ENCODE results near the gene CCDC188.
A peak's percentile ranks its signal among the peaks of the same experiment; 100 is the strongest.

Gene CCDC188

DNA sequence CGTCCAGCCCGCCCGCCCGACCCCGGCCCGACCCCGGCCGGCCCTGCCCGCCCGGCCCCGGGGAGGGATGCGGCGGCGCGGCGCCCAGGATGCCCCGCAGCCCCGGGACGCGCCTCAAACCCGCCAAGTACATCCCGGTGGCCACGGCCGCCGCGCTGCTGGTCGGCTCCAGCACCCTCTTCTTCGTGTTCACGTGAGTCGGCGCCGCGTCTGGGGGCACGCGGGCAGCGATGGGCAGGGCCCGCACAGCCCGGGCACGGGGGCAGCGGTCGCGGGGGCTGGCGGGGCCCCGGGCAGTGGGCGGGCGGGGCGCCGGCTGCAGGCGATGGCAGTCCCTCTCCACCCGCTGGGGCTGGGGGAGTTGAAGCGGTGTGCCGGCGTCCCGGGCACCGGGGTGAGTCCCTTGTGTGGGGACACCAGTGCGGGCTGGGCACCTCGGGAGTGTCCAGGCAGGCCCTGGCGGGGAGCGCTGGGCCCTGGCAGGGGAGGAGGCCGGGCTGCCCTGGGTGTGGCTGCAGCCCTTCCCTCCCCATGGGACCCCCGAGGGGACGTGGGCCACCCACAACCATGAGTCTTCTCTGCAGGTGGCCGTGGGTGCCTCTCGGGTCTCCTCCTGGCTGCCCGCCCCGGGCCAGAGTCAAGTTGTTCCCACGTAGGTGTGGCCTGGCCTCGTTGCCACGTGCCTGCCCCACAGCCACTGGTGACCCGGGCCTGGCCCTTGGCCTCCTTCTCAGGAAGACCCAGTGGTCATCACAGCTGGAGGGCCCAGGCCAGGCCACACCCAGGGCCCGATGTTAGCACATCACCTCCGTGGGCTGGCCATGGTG lies 18.8 kb downstream of the CCDC188 start:
- DNase-seq, result no peak

DNA sequence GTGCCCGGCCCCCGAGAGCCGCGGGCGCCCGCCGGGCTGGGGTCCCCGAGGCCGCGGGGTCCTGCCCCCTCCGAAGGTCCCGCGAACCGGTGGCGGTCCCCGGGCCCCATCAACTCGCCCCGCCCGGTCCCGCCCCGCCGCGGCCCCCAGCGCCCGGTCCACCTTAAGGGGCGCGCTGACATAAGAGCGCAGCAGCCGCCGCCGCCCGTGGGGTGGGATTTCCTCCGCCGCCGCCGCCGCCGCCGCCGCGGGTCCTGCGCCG lies 19.3 kb downstream of the CCDC188 start, which contains the start of gene ZDHHC8:
TSS of gene ZDHHC8 (plus strand) at position 208 of the 262 bp plus-strand sequence. CDS start 144 bp downstream, outside the sequence.
- DNase-seq, result no peak

DNA sequence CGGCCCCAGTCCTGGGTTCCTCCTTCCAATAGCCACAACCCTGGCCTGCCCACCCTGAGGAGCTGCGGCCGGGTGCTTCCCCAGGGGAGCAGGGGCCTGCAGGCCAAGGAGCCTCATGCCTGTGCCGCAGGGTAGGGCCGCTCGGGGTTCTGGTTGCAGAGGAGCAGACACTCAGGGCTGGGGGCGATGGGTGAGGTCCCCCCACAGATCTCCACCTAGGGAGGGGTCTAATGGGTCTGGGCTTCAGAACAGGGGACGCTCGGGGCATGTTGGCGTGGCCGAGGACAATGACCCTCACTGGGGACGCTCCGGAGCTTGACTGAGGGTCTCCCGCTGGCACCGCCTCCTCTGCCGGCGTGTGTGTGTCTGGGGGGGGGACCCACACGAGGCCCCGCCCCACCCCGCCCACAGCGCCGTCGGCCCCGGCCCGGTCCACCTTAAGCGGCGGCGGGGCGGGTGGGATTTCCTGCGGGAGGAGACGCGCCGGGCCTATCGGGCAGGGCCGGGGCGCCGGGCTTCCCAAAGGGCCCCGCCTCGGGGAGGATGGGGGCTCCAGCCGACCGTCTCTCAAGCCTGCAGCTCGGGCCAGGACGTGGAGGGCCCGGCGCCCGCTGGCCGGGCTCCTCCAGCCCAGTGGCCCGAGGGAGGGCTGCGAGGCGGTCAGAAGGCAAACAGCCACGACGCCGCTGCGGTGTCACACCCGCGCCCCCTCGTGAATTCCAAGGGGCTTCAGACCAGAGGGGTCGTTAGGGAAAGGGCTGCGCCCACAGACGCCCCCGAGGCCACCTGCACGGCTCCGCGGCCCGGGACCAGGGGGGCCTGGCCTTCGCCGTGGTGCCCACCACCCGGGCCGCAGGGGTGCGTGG lies 19.9 kb downstream of the CCDC188 start:
- DNase-seq, result peak; percentile 50

DNA sequence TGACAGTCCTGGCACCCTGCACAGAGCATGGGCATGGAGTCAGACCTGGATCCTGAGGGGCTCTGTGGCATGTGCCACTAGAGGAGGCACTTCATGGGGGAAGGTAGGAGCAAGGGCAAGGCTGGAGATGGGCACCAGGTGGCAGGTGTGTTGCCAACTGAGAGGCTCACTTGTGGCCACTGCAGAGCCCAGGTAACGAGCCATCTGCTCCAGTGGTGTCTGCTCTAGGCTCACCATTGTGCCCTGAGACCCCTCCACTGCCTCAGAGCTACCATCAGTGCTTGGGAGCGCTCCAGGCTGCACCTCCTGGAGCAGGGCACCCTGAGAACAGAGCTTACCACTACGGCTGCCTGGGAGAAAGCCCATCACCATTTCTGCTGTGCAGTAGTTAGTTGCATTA lies 20.5 kb downstream of the CCDC188 start:
- DNase-seq, result no peak

DNA sequence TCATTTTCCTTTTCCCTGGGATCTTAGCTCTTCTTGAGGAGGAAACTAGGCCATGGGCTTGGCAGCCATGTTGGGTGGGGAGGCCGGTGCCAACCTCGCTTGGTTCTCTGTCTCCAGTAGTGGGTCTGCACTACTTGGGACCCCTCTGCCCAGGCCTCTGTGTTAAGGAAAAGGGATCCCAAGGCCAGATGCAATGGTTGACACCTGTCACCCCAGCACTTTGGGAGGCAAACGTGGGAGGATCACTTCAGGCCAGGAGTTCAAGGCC lies 21.2 kb downstream of the CCDC188 start:
- no peak for DNase-seq

DNA sequence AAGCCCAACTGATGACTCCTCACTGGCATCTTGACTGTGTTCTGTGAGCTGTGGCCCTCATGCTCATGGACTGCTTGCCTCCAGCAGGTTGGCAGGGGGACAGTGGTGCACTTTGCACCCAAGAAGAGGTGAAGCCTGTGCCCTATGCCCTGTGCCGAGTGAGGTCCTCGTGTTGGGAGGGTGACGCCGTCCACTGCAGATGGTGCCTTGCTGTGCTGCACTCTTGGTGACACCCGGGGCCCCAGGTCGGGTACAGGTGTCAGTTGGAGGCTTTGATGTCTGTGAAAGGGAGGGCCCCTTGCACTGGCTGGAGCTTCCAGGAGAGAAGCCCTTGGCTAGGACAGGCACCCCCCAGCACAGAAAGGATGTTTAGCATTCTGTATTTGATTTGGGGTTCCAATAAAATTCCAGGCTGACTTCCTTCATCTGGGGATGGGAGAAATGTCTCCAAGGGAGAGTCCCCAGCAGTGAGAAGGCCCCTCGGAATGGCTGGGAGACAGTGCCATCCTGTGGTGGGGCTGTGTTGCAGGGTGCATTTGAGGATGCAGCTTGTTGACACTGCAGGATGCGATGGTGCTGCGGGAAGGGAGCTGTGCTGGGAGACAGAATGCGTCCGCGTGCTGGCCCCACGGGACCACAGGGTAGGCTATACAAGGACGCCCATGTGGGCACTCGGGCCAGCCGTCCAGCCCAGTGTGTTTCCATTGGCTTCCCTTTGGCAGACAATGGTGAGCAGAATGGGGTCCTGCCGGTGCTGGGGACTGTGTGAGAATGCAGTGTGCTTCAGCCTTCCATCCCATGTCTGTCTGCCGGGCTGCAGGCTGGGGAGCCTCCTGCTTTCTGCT lies 21.7 kb downstream of the CCDC188 start:
- peak; percentile 70 for DNase-seq

DNA sequence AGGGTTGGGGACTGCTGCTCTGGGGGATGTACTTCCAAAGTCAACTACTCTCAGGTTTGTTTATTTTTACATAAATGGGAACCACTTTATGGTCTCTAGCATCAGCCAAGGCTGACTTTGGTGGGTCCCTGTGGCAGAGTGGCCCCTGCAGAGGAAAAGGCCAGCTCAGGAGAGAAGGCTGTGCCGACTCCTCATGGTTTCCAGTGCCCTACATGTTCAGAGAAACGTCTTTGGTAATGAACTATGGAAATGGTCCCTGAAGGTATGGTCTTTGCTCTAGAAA lies 22.3 kb downstream of the CCDC188 start:
- no peak for DNase-seq

DNA sequence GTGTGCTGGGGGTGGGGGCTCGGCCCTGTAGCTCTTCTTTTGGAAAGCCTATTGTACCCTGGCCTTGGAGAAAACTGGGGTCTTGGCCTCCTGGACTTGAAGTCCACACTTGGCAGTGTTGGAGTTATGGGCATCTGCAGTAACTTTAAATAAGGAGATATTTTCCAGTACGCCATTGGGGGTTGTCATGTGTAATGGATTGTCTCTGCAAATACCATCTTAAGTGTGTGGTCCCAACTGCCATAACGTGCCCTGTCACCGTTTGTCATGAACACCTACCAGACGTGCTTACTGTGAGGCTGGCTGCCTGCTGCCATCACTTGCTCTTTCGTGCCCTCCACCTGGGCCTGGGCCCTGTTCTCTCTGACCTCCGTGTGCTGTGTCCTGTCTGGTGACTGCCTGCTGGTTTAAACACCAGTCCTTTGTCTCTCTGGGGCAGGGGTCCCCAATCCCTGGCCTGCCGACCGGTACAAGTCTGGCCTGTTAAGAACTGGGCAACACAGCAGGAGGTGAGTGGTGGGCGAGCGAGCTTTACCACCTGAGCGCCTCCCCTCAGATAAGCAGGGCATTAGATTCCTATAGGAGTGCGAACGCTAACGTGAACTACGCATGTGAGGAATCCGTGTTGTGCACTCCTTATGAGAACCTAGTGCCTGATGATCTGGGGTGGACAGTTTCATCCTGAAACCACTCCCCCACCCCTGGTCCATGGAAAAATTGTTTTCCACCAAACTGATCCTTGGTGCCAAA lies 22.8 kb downstream of the CCDC188 start:
- DNase-seq, result no peak

DNA sequence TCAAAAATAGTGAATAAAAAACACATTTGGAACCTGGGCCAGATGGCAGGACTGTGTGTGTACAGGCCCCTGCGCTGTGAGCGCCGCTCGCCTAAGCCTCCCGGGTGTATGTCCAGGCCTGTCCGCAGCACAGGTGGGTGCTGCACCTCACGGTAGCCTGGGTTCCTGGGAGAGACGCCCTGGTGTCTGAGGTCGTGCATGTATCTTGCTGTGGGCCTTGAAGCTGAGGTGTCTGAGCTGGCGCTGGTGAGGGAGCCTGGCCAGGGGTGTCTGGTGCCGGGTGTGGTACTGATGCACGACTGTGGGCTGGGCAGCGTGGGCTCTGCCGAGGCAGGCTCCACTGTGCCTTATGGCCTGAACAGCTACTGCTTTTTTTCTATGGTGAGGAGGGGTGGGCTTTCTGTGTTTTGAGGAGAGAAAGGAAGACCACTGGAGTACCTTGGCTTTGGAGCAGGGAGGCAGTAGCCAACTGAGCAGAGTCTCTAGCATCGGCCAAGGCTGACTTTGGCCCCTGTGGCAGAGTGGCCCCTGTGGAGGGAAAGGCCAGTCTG lies 23.5 kb downstream of the CCDC188 start:
- DNase-seq, result no peak

DNA sequence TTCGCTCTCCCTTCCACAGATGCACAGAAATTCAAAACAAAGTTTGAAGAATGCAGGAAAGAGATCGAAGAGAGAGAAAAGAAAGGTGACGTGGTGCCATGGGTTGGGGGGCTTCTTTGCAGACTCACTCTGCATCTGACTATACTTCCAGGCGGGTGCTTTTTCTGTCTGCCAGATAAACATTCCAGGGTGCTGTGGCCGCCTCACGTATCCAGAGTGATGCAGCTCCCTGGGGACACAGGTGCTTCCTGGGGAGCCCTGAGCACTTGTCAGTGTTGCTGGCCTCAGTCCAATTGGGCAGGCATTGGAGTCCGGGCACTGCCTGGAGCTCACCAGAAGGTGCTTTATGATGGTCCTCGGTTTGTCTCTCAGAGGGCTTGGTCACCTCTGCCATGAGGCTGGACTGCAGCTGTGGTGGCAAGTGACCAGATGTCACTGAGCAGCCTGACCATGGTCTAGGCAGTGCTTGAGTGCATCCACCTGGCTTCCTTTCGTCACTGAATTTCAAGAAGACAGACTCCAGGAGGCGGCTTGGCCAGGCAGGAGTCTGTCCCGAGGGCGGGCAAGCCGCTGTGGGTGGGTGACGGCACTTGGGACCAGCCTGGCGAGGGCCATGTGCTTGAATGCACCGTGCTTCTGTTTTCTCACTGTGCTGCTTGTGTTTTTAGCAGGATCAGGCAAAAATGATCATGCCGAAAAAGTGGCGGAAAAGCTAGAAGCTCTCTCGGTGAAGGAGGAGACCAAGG lies 24.4 kb downstream of the CCDC188 start:
- DNase-seq, result no peak

DNA sequence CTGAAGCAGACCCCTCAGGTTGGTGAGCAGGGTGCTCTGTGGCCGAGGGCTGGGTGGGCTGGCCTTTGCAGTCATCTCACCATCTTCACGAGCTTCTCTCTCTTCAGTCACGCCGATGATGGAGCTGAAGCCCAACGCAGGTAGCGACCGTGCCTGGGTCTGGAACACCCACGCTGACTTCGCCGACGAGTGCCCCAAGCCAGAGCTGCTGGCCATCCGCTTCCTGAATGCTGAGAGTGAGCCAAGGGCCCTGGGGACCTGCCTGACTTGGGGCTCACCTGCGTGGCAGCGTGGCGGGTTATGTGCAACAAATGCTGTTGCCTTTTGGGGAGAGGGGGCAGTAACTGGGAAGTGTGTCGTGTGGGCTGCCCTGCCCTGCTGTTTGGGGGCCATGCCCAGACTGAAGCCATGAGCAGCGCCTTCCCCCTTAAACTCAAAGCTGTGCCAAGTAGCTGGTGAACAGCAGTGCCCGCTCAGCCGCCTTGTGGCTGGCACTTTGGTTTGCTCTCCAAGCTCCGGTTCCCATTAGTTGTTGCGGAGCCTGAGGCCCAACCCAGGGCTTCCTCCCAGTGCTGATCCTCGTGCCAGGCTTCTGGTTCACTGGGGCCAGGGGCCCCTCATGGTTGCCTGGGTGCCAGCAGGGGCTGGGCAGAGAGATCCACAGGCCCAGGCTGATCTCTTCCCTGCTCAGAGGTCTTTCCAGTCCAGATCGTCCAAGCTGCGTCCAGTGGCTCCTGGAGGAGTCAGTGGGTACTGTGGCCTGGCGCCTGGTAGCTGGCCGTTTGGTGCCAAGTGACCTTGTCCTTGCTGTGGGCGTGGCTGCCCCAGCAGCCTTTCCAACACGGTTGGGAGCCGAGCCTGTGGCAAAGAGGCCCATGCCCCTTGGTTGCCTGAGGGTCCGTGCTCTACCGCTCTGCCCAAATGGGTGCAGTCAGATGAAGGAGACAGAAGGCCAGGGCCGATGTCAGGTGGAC lies 25.4 kb downstream of the CCDC188 start:
- DNase-seq, result no peak

DNA sequence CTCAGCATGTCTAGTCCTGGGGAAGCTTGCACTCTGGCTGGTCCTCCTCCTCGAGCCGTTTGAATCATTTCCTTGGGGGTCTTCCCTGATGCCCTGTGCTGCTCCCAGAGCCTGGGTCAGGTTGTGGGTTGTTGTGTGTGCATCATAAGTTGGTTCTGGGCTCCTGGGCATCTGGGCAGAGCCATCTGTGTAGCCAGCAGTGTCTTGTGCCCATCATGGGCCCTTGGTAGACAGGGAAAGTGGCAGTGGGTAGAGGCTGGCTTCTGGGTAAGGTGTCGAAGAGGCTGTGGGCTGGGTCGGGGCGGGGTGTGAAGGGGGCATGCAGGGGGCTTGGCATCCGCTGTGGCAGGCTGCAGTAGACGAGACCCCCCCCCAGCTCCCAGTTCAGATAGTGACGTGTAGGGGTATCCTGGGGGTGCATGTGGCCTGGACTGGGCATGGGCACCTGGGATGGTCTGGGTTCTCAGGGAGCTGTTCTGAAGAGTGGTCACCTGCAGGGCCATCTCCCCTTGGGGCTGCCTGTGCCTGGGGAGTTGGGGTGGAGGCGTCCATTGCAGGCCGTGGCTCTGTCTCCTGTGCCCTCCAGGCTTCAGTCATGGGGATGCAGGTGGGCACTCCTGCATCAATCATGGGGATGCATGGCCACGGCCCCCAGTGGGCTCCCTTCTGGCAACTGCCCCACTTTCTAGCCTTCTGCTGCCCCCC lies 26.6 kb downstream of the CCDC188 start:
- no peak for DNase-seq

DNA sequence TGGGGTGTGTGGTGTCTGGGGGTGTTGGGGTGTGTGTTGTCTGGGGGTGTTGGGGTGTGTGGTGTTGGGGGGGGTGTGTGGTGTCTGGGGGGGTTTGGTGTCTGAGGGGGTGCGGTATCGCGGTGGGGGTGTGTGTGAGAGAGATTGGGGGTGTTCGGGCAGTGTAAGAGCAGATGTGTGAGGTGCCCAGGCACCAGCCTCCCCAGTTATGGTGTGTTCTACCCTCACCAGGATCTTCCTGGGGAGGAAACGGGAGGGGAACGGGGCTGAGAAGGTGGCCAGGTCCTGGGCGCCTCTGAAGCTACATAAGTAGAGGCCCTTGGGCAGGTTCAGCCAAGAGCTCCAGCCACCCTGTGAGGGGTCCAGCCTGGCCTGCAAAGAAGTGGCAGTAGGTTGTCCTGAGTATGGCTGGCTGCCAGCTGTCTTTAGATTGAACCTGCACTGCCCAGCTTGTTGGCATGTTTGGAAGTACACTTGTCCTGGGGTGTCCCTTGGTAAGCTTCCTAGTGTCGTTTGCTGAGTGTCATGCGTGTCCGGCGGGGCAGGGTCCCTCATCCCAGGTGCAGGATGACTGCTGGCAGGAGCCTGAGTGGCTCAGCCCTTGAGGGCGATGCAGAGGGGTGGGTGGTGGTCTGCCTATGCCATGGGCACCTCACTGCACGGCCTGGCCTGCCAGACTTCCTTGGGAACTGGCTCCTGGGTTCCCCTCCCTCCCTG lies 27.3 kb downstream of the CCDC188 start:
- DNase-seq, result no peak

DNA sequence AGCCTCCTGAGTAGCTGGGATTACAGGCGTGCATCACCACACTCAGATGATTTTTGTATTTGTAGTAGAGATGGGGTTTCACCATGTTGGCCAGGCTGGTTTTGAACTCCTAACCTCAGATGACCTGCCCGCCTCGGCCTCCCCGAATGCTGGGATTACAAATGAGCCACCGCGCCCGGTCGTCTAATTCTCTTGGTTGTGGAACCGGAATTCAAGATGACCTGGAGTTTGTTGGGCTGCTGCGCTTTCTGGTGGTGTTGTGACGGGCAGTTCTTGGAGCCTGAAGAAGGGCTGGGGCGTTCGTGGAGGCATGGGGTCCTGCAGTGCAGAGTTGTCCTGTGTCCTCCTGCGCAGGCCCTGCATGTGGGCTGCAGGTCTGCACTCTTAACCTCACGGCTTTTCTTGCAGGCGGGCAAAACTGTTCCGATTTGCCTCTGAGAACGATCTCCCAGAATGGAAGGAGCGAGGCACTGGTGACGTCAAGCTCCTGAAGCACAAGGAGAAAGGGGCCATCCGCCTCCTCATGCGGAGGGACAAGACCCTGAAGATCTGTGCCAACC lies 28.9 kb downstream of the CCDC188 start:
- no peak for DNase-seq

DNA sequence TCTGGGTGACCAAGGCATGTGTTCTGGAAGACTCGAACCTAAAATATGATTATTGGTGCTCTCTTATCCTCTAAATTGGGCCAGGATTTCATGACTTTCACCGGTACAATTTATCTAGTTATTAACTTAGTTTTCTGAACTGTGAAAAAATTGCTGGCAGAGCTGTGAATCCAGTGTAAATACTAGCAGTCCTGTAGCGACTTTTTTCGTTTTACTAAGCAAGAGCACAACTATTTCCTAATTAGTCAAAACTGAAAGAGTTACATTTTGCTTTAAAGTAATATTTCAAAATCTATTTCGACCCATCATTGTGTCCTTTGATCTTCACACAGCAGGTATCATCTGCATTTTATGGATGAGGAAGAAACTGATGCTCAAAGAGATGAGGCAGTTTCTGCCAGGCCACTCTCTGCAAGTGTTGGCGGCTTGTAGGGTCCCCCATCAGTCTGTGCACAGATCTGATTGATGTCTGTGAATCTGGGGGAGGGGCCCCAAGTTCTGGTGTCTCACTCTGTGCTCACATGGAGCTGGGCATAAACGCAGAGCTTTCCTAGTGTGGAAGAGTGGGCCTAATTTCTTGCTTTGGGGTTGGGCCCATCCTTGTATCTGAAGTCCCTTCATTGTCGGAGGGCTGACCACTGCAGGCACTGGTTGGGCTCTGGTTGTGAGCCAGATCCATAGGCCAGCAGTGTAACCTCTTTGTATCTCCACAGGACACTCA lies 32.4 kb downstream of the CCDC188 start:
- DNase-seq, result no peak

DNA sequence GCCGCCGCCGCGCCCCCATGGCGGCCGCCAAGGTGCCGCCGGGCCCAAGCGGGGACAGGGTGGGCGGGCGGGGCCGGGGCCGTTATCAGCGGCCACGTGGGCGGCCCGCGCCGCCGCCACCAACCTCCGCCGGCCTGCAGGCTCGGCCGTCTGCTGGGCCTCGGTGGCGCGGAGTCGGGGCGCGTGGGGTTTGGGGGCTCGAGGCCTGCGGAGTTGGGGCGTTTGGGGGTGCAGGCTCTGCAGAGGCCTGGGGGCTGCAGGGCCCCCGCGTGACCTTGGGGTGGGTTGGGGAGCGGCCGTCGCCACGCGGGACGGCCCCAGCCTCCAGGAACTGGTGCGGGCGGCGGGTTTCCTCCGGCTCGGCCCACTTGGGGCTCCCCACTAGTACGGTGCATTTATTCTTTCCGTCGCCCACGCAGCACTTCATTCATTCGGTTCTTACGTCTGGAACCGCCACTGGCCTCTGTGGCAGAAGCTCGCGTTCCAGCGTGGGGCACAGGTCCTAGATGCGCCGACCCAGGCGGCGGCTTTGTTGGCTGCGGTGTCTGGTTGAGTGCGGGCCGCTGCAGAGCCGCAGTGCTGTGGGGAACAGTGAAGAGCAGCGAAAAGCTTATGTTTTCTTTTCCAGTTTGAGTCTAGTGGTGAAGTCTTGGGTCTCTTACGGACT lies 33.1 kb downstream of the CCDC188 start:
- DNase-seq, result peak; percentile 68

DNA sequence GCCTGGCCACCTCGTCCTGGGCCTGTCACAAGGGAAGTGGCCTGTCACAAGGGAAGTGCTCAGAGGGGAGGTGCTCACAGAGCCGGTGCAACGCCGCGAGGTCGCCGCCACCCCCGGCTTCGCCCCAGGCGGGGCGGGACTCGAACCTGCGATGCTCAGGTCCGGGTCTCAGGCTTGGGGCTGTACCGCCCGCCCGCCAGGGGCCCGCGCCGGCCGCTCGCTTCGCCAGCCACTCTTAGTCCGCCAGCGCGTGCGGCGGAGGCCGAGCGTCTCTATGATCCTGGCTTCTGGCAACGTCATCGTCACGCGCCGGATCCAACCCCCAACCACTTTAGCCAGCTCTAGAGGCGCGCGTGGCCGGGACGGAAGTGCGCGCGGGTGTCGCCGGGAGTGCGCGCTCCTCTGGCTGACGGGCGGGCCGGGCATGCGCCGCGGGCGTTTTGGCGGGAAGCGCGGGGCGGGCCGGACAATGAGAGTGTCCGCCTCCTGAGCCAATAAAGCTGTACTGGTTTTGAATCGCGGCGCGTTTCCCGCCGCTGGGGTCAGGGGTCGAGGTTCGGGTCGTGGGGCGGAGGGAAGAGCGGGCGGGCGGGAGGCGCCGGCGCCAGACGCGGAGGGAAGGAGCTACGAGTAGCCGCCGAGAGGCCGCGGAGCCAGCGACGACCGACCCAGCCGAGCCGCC lies 33.8 kb downstream of the CCDC188 start, which contains the start of gene TRMT2A:
TSS of gene TRMT2A (minus strand) at position 276 of the 682 bp plus-strand sequence. CDS start 320 bp downstream, outside the sequence.
- DNase-seq, result peak; percentile 100

Measured in OCI-M1 (cell line).